ENCODE results near the gene SART3. TPM values are rescaled to one million over a fixed set of nuclear protein-coding genes. Genes with fewer than 3 reads are reported as not detected.
A peak's percentile ranks its signal among the peaks of the same experiment; 100 is the strongest.

The SART3 gene
- total and polyA plus RNA-seq, 10 donors: 13.1 to 118 (median 64.9) TPM

- Histone ChIP-seq H3K27me3 (replicated peaks in 1 of 7) (no peaks in the 10 kb centered on the region), H3K4me3 (no peak overlapping the region), H3K4me1 (peaks cover 14 to 73% (median 56%) of the 10 kb centered on the region in 6 donors), H3K36me3 (peaks cover 0 to 61% (median 46%) of the 10 kb centered on the region in 6 donors), H3K9me3 (no peaks in the 10 kb centered on the region), H3K27ac (no peak overlapping the region)
- 60 to 70% (median 68%) methylated on average over 7 of the region's 7 CpGs for WGBS, 5 donors
- no peak for DNase-seq
- intact Hi-C loops (cut with DNase I; ENCODE audit: low total_unique reads): no loop called here
- TF ChIP-seq POLR2A (IDR thresholded peaks at IDR 0.05): no peak
- no peak for TF ChIP-seq POLR2AphosphoS5 (IDR thresholded peaks at IDR 0.05)
- TF ChIP-seq, protein P1, sequence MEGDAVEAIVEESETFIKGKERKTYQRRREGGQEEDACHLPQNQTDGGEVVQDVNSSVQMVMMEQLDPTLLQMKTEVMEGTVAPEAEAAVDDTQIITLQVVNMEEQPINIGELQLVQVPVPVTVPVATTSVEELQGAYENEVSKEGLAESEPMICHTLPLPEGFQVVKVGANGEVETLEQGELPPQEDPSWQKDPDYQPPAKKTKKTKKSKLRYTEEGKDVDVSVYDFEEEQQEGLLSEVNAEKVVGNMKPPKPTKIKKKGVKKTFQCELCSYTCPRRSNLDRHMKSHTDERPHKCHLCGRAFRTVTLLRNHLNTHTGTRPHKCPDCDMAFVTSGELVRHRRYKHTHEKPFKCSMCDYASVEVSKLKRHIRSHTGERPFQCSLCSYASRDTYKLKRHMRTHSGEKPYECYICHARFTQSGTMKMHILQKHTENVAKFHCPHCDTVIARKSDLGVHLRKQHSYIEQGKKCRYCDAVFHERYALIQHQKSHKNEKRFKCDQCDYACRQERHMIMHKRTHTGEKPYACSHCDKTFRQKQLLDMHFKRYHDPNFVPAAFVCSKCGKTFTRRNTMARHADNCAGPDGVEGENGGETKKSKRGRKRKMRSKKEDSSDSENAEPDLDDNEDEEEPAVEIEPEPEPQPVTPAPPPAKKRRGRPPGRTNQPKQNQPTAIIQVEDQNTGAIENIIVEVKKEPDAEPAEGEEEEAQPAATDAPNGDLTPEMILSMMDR (IDR thresholded peaks at IDR 0.05 in 8 of 11, conservative IDR thresholded peaks at IDR 0.05 in 3 of 11): no peak
Observed at GRCh38 chr12:108548954-108549521, 11.9 kb downstream of the SART3 start.

DNA sequence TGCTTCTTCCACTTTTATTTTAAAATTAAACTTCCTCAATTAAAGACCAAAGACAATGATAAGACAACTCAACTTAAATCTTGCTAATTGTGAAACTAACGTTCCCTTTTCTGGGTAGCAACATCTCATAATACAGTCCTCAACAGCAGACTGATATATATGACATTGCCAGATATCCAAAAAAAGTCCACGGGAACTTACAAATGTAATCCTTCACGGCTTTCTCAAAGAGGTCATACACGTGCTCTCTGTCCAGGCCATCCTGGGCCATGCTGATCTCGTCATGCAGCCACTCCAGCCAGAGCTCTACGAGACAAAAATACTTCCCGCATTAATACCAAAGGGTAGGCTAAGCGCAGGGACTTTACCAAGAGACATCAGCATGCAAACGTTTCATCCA, 13.3 kb downstream of the SART3 start:
- peaks cover 0 to 70% (median 59%) of the 10 kb centered on the region in 6 donors for H3K36me3 ChIP-seq
- no peak overlapping the region for H3K27ac ChIP-seq
- intact Hi-C loops (cut with DNase I; ENCODE audit: low total_unique reads): no loop called here
- H3K27me3 ChIP-seq (replicated peaks in 1 of 7): no peaks in the 10 kb centered on the region
- no peaks in the 10 kb centered on the region for H3K9me3 ChIP-seq
- DNase-seq: no peak
- no peak overlapping the region for H3K4me3 ChIP-seq
- no peak for TF ChIP-seq POLR2A (IDR thresholded peaks at IDR 0.05)
- TF ChIP-seq, protein P1 (IDR thresholded peaks at IDR 0.05 in 8 of 11, conservative IDR thresholded peaks at IDR 0.05 in 3 of 11): no peak
- TF ChIP-seq POLR2AphosphoS5 (IDR thresholded peaks at IDR 0.05): no peak
- H3K4me1 ChIP-seq: peaks cover 13 to 60% (median 42%) of the 10 kb centered on the region in 6 donors
- WGBS, 5 donors: 63 to 90% (median 72%) methylated on average over 9 of the region's 9 CpGs

GRCh38 chr12:108543652-108544051, 17.3 kb downstream of the SART3 start:
- H3K27ac ChIP-seq: no peak overlapping the region
- no peaks in the 10 kb centered on the region for H3K27me3 ChIP-seq (replicated peaks in 1 of 7)
- TF ChIP-seq POLR2AphosphoS5 (IDR thresholded peaks at IDR 0.05) (no peak), POLR2A (IDR thresholded peaks at IDR 0.05) (no peak)
- TF ChIP-seq, protein P1 (IDR thresholded peaks at IDR 0.05 in 8 of 11, conservative IDR thresholded peaks at IDR 0.05 in 3 of 11): no peak
- DNase-seq: no peak
- 90 to 98% (median 93%) methylated on average over 3 of the region's 3 CpGs for WGBS, 5 donors
- intact Hi-C loops (cut with DNase I; ENCODE audit: low total_unique reads): no loop called here
- H3K4me3 ChIP-seq: no peak overlapping the region
- peaks cover 0 to 94% (median 70%) of the 10 kb centered on the region in 6 donors for H3K36me3 ChIP-seq
- peaks cover 0 to 41% (median 16%) of the 10 kb centered on the region in 6 donors for H3K4me1 ChIP-seq
- no peaks in the 10 kb centered on the region for H3K9me3 ChIP-seq

DNA sequence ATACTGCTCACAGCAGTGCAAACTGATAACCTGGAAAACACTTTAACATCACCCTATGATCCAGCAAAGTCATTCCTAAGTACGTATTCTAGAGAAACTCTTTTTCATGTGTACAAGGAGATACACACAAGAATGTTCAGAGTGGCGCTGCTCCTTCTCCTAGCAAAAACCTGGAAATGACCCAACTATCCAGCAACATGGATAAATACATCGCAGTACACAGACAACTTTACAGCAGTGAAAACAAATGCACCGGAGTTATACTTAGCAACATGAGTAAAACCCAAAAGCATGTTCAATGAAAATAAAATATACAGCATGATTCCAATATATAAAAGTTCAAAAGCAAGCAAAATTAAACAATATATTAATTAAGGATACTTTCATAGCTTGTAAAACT, 18.7 kb downstream of the SART3 start:
- no peak overlapping the region for H3K4me3 ChIP-seq
- TF ChIP-seq, protein P1 (IDR thresholded peaks at IDR 0.05 in 8 of 11, conservative IDR thresholded peaks at IDR 0.05 in 3 of 11): no peak
- no peak for TF ChIP-seq POLR2A (IDR thresholded peaks at IDR 0.05)
- no peak for TF ChIP-seq POLR2AphosphoS5 (IDR thresholded peaks at IDR 0.05)
- 93 to 99% (median 97%) methylated on average over 4 of the region's 4 CpGs for WGBS, 5 donors
- DNase-seq: no peak
- intact Hi-C loops (cut with DNase I; ENCODE audit: low total_unique reads): no loop called here
- peak overlapping the region in 3 of 8 donors; percentile 62 to 77 (median 76) for H3K27ac ChIP-seq
- H3K9me3 ChIP-seq: no peaks in the 10 kb centered on the region
- H3K36me3 ChIP-seq: peaks cover 0 to 94% (median 68%) of the 10 kb centered on the region in 6 donors
- H3K4me1 ChIP-seq: peaks cover 0 to 29% (median 10%) of the 10 kb centered on the region in 6 donors
- no peaks in the 10 kb centered on the region for H3K27me3 ChIP-seq (replicated peaks in 1 of 7)
